NCI-H2227 (cell line): Measurements from ENCODE around the gene SPR.

Experiments used
- DNase-seq: peaks from one replicate; lab custom pipeline; 2025; ENCODE audit not compliant: unreplicated experiment; lab: John Stamatoyannopoulos, UW

The SPR gene

GRCh38 chr2:72887032-72887739 lies at the start of gene SPR:
TSS of gene SPR (plus strand) at chr2:72887408. CDS start at chr2:72887433, 25 bp downstream.
- DNase-seq, result peak; percentile 73

- no peak for DNase-seq
These were observed 47.1 kb upstream of the SPR start for GRCh38 chr2:72840066-72840465.

- no peak for DNase-seq
These were observed 45.6 kb upstream of the SPR start for GRCh38 chr2:72841462-72842125.

DNA sequence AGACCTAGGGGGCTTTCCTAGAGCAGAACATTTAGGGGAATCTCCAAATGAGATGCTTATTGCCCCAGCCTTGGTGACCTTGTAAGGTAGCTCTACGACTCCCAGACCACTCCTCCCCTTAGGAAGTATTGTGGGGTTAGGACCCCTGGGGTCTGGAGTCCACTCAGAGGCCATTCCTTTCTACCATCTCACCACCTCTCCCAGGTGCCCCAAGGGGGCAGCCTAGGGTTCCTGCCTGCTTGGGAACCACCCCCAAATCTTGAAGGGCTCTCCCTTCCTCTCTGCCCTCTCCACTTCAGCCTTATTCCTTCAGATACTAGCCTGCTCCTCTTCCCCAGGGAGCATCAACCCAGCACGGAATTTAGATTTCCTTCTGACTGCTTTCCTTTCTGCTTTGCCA lies 43.9 kb upstream of the SPR start:
- no peak for DNase-seq

GRCh38 chr2:72846171-72847095 lies 40.8 kb upstream of the SPR start:
- DNase-seq, result no peak

- no peak for DNase-seq
These were observed 39.5 kb upstream of the SPR start for GRCh38 chr2:72847534-72848315.

DNA sequence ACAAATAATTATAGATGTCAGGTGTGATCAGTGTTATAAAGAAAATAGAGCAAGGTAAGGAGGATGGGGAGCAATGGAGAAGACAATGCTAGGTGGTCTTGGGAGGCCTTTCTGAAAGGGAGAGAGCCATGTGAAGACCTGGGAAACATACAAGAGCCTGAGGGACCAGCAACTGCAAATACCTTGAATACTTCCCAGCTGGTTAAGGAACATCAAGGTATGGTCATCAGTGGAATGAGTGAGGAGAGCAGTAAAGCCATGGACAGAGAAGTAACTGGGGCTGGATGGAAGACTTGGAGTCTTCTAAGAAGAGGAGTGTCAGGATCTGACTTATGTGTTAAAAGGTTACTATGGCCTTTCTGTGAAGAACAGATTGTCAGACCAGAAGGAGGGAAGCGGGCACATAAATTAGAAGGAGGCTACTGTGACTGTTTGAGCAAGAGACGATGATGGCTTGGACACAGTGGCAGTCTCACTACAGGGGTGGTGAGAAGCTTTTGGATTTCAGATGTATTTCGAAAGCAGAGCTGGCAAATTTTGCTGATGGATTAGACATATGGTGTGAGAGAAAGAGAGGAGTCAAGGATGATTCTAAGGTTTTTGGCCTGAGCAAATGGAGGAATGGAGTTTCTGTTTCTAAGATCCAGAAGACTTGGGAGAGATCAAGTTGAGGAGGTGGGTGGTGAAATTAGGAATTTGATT lies 38.6 kb upstream of the SPR start:
- no peak for DNase-seq

GRCh38 chr2:72849138-72849462 lies 38.1 kb upstream of the SPR start:
- no peak for DNase-seq

DNA sequence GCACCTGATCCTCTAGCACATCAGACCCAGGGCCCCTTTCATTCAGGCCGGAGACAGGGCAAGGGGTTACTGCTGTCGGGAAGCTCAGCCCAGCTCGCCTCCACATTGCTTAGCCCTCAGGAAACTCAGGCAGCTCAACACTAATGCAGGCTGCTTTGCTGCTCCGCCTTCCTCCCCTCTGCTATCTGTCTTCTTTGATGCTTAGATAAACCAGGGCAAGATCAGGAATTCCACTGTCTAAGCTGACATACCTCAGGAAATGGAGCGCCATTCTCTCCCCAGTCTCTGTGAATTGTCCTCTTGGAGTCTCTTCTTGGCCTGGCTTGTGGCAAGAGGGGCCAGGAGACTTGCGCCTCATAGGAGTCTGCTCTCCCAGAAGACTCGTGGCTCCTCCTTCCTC lies 35.9 kb upstream of the SPR start:
- DNase-seq, result no peak

GRCh38 chr2:72859831-72860262 lies 27.4 kb upstream of the SPR start:
- peak; percentile 78 for DNase-seq

DNA sequence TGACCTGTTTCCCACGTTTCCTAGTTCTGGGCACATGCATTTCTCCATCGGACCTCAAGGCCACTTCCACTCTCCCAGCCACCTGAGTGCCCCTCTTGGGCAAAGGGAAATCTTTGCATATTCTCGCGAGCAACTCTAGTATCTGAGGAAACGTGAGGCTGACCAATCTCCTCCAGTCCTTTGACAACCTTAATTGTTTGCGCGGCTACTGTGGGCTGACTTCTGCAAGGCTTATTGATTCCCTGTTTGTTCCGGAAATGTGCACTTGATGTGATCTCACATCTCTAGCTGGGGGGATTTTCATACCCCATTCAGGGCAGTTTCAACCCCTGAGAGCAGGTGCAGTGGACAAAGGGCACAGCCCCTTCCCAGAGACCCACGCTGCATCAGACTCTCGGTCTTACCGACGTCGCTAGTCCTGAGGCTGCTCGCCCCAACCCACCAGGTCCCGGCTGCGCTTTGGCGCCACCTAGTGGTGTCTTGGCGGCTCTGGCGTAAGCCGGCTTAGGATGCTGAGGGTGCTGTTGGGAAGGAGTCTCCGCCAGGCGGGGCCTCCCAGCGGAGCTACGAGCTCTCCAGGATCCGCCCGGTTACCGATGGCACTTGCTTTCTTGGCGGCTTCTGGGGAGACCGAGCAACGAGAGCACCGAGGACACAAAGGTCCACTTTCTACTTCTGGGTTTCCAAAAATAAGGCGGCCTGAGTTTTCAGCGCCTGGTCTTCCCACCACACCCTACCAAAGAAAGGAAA lies 24.8 kb upstream of the SPR start:
- peak; percentile 97 for DNase-seq

GRCh38 chr2:72863046-72863445 lies 24.2 kb upstream of the SPR start:
- DNase-seq, result peak; percentile 57

DNA sequence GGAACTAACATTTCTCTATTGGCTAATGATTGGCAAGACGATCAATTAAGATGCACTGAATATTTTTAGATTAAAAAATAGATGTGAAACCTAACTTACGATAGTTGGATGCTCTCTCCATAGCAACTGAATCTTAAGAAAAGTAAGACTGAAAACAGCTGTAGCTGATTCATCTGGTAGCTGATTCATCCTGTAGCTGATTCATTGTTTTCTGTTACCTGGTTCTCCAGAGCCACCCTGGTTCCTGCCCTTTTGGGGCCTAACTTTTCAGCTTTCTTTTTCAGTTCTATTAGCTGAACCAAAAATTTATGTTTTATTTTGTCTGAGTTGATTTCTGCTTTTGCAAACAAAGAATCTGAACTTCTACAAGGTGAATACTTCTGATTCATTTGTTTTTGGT lies 22.7 kb upstream of the SPR start:
- DNase-seq, result no peak

GRCh38 chr2:72871060-72871459 lies 16.1 kb upstream of the SPR start:
- no peak for DNase-seq

GRCh38 chr2:72871880-72872279 lies 15.3 kb upstream of the SPR start:
- no peak for DNase-seq

DNA sequence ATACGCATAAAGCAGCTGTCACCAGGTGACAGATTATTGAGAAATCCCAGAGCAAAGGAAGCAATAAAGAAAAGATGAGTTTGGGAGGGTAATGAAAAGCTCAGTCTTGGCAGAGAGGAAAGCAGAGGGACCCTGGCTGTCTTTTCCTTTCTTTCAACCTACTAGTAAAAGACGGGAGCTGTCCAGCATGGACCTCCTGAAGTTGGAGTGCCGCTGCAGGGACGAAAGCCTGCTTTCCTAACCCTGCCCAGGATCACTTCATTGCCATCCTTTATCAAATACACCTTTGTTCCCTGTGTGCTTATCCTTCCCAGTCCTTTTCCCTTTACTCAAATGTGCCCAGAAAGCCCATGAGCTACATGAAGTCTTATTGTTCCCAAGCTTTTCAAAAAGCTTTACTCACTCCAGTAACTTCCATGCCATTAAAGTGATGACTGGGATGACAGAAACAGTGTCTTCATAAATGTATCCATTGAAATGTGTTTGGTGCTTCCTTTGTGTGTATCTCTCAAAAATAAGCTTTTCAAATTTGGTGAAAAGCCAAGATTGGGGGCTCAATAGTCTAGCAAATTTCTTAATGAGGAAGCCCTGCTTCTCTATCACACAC lies 3.7 kb upstream of the SPR start:
- no peak for DNase-seq

DNA sequence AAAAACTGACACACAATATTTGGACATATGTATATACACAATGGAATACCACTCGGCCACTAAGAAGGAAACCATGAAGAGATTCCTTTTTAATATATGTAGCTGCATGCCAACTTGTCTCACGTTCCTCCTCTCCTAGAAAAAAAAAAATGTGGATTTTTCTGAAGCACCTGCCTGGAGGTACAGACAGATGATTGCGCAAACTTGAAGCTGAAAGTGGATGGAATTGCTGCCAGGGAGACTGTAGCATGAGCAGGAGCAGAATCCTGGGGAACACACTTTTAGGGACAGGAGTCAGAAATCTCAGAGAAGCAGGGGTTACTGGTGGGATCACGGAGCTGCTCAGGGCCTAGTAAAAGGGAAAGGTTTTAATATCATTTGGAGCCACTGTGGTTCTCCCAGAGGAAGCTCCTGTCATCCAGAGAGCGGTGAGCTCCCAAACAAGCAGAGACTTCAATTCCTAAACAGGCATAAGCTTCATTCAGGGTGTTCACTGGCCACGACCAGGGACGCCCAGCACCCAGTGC lies 640 bp upstream of the SPR start:
- DNase-seq, result no peak

- peak; percentile 93 for DNase-seq
These were observed 681 bp downstream of the SPR start for GRCh38 chr2:72887740-72888437.
